Measurements from ENCODE around the gene MSRB1. TPM values are rescaled to one million over a fixed set of nuclear protein-coding genes. Genes with fewer than 3 reads are reported as not detected.

MSRB1 gene
- total and polyA plus RNA-seq, 2 experiments from 2014 or later, result 14.1 to 26.9 TPM

DNA sequence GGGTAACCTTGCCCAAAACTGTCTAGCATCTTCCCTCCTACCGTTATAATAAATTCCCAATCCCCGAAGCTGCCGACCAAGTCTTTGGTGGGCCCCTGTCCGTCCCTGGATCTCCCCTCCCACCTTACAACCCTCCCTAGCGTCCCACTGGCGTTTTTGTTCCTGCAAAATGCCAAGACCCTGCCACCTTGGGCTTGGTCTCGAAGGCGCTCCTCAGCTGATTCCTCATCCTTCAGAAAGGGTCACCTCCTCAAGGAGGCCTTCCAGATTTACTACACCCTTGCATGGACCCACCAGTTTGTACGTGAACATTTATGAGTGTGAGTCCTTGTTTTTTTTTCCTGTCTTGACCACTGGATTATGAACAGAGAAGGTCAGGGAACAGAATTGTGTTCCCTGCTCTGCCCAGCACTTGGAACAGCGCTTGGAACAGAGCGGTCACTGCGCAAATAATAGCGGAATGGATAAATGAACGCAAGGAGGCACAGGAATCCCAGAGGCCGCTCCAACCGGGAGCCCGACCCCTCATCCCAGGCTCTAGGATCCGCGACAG lies 40.1 kb upstream of the MSRB1 start:
- Histone ChIP-seq H3K9ac (peak overlapping the region; percentile 82; the same call in 1 of the 2 replicates), H3K79me2 (ENCODE audit: insufficient read depth) (peaks cover 9% of the 10 kb centered on the region; the same call in 1 of the 2 replicates), H2AFZ (peak overlapping the region; percentile 63; the same call in 1 of the 2 replicates), H3K9me3 (ENCODE audit: low read depth) (no peaks in the 10 kb centered on the region), H3K36me3 (ENCODE audit: low read depth) (no peaks in the 10 kb centered on the region), H3F3A (ENCODE audit: insufficient read depth) (peaks cover 9% of the 10 kb centered on the region), H3K4me2 (ENCODE audit: unreplicated experiment) (peak overlapping the region; percentile 91), H3K4me1 (ENCODE audit: insufficient read depth) (no peaks in the 10 kb centered on the region), H3K9me2 (ENCODE audit: insufficient read depth) (no peaks in the 10 kb centered on the region), H3K27ac (no peak overlapping the region), H3K27me3 (replicated peaks; ENCODE audit: insufficient read depth) (peaks cover 21% of the 10 kb centered on the region), H4K20me1 (ENCODE audit: insufficient read depth) (no peaks in the 10 kb centered on the region), H3K4me3 (peak overlapping the region; percentile 86)
- DNase-seq, result no peak
- 18 to 20% methylated on average over 19 of the region's 19 CpGs for WGBS, 2 experiments (ENCODE audit: low coverage in 1 of 2, low lambda C conversion rate in 2 of 2, missing lambda C conversion rate in 2 of 2)
- TF ChIP-seq EZH2phosphoT487 (IDR thresholded peaks at IDR 0.05; ENCODE audit: insufficient read depth, low read depth), result no peak
- no peak for TF ChIP-seq EZH2 (IDR thresholded peaks at IDR 0.05; ENCODE audit: insufficient read depth, poor library complexity, severe bottlenecking)
- in situ Hi-C loops (cut with MboI), result no loop called here

GRCh38 chr16:1982013-1982433 lies 39.0 kb upstream of the MSRB1 start:
- DNase-seq, result no peak

GRCh38 chr16:1981398-1981836 lies 38.4 kb upstream of the MSRB1 start, which contains the start of gene NOXO1:
NOXO1 (minus strand) TSS chr16:1981469; CDS start chr16:1981179, 290 bp downstream.
- Histone ChIP-seq H3K4me2 (ENCODE audit: unreplicated experiment) (no peak within 1 kb of the TSS), H3K9me2 (ENCODE audit: insufficient read depth) (no peaks in the 10 kb centered on the region), H3K4me3 (no peak within 1 kb of the TSS), H2AFZ (no peak within 1 kb of the TSS), H3K9ac (no peak within 1 kb of the TSS), H3F3A (ENCODE audit: insufficient read depth) (peaks cover 9% of the 10 kb centered on the region), H3K4me1 (ENCODE audit: insufficient read depth) (no peaks in the 10 kb centered on the region), H3K9me3 (ENCODE audit: low read depth) (no peaks in the 10 kb centered on the region), H3K79me2 (ENCODE audit: insufficient read depth) (peaks cover 9% of the 10 kb centered on the region; the same call in 1 of the 2 replicates), H4K20me1 (ENCODE audit: insufficient read depth) (no peaks in the 10 kb centered on the region), H3K27ac (no peak within 1 kb of the TSS), H3K36me3 (ENCODE audit: low read depth) (no peaks in the 10 kb centered on the region), H3K27me3 (replicated peaks; ENCODE audit: insufficient read depth) (peaks cover 21% of the 10 kb centered on the region)
- no peak for DNase-seq
- 26% methylated on average over 6 of the region's 6 CpGs for WGBS, 2 experiments (ENCODE audit: low coverage in 1 of 2, low lambda C conversion rate in 2 of 2, missing lambda C conversion rate in 2 of 2)
- in situ Hi-C loops (cut with MboI), result no loop called here
- TF ChIP-seq EZH2phosphoT487 (IDR thresholded peaks at IDR 0.05; ENCODE audit: insufficient read depth, low read depth) (no peak), EZH2 (IDR thresholded peaks at IDR 0.05; ENCODE audit: insufficient read depth, poor library complexity, severe bottlenecking) (no peak)

More at GRCh38 chr16:1982013-1982433, 39.0 kb upstream of the MSRB1 start:
- H3F3A ChIP-seq (ENCODE audit: insufficient read depth), result peaks cover 9% of the 10 kb centered on the region
- no peak overlapping the region for H3K27ac ChIP-seq
- in situ Hi-C loops (cut with MboI), result no loop called here
- H3K9me2 ChIP-seq (ENCODE audit: insufficient read depth), result no peaks in the 10 kb centered on the region
- H3K36me3 ChIP-seq (ENCODE audit: low read depth), result no peaks in the 10 kb centered on the region
- no peaks in the 10 kb centered on the region for H3K9me3 ChIP-seq (ENCODE audit: low read depth)
- H2AFZ ChIP-seq, result no peak overlapping the region
- H3K27me3 ChIP-seq (replicated peaks; ENCODE audit: insufficient read depth), result peaks cover 21% of the 10 kb centered on the region
- H3K9ac ChIP-seq, result no peak overlapping the region
- H3K4me2 ChIP-seq (ENCODE audit: unreplicated experiment), result no peak overlapping the region
- WGBS, 2 experiments (ENCODE audit: low coverage in 1 of 2, low lambda C conversion rate in 2 of 2, missing lambda C conversion rate in 2 of 2), result 53 to 56% methylated on average over 5 of the region's 5 CpGs
- no peak overlapping the region for H3K4me3 ChIP-seq
- no peaks in the 10 kb centered on the region for H3K4me1 ChIP-seq (ENCODE audit: insufficient read depth)
- H4K20me1 ChIP-seq (ENCODE audit: insufficient read depth), result no peaks in the 10 kb centered on the region
- peaks cover 9% of the 10 kb centered on the region; the same call in 1 of the 2 replicates for H3K79me2 ChIP-seq (ENCODE audit: insufficient read depth)
- TF ChIP-seq EZH2 (IDR thresholded peaks at IDR 0.05; ENCODE audit: insufficient read depth, poor library complexity, severe bottlenecking), result no peak
- TF ChIP-seq EZH2phosphoT487 (IDR thresholded peaks at IDR 0.05; ENCODE audit: insufficient read depth, low read depth), result no peak

- Histone ChIP-seq H3K27me3 (replicated peaks; ENCODE audit: insufficient read depth) (peaks cover 21% of the 10 kb centered on the region), H3K27ac (no peak overlapping the region), H3K4me1 (ENCODE audit: insufficient read depth) (no peaks in the 10 kb centered on the region), H3K36me3 (ENCODE audit: low read depth) (no peaks in the 10 kb centered on the region; the same call in 1 of the 2 replicates), H3K79me2 (ENCODE audit: insufficient read depth) (peaks cover 8% of the 10 kb centered on the region; the same call in 1 of the 2 replicates), H3K9me2 (ENCODE audit: insufficient read depth) (no peaks in the 10 kb centered on the region), H4K20me1 (ENCODE audit: insufficient read depth) (no peaks in the 10 kb centered on the region), H3F3A (ENCODE audit: insufficient read depth) (peaks cover 9% of the 10 kb centered on the region), H3K9ac (no peak overlapping the region), H3K4me3 (no peak overlapping the region), H3K9me3 (ENCODE audit: low read depth) (no peaks in the 10 kb centered on the region), H3K4me2 (ENCODE audit: unreplicated experiment) (no peak overlapping the region), H2AFZ (no peak overlapping the region)
- no peak for DNase-seq
- WGBS, 2 experiments (ENCODE audit: low coverage in 1 of 2, low lambda C conversion rate in 2 of 2, missing lambda C conversion rate in 2 of 2), result 31 to 35% methylated on average over 16 of the region's 16 CpGs
- in situ Hi-C loops (cut with MboI), result no loop called here
- no peak for TF ChIP-seq EZH2 (IDR thresholded peaks at IDR 0.05; ENCODE audit: insufficient read depth, poor library complexity, severe bottlenecking)
- no peak for TF ChIP-seq EZH2phosphoT487 (IDR thresholded peaks at IDR 0.05; ENCODE audit: insufficient read depth, low read depth)
Observed at GRCh38 chr16:1980770-1981087, 37.7 kb upstream of the MSRB1 start.
